HG03460 (cell line): ENCODE results near the gene MGAT4C.
"Not testable (repeated sequence)": the region's sequence is repeated elsewhere in the genome, so short reads cannot be mapped to it uniquely, and the experiment has no call there.

Experiments used
- ATAC-seq: cut with Tn5 transposase; IDR thresholded peaks from one replicate; pipeline ENCODE4 v1.9.1; 2021; ENCODE audit not compliant: unreplicated experiment

MGAT4C gene

GRCh38 chr12:86139671-86140070 is 116.5 kb downstream of the MGAT4C start:
- ATAC-seq = no peak

DNA sequence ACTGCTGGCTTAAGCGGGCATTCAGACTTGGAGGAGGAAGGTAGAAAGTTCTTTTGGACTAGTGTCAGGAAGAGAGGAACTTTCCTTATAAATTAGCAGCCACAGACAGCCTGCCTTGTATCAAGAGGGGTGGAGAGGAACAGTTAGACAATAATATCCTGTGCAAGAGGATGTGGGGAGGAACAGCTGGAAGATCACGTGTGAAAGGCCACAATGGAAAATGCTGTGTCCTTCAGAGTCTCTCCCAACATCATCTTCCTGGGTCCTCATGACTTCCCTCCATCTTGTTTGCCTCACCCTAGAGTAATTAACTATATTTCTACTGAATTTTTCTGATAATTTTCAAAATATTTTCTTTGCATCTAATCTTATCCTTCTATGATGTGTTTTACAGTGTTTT is 117.4 kb downstream of the MGAT4C start:
- no peak for ATAC-seq

- ATAC-seq = no peak
These were observed 118.3 kb downstream of the MGAT4C start for GRCh38 chr12:86137936-86138335.

DNA sequence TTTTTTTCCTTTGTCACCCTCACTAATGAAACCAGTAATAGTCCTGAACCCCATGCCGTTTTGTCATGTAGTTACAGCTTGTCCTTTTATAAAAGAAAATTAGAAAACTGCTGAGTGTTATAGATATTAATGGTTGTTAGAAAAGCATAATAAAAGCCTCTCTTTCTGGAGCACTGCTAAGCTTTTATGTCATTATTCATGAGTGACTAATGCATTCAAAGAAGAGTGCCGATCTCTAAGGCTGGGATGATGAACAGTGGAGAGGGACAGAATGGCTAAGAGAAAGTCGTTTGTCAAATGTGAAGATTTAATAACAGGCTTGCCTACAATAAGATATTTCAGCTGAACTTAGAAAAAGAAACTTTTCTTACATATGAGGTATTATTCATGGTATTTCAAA is 121.6 kb downstream of the MGAT4C start:
- no peak for ATAC-seq

DNA sequence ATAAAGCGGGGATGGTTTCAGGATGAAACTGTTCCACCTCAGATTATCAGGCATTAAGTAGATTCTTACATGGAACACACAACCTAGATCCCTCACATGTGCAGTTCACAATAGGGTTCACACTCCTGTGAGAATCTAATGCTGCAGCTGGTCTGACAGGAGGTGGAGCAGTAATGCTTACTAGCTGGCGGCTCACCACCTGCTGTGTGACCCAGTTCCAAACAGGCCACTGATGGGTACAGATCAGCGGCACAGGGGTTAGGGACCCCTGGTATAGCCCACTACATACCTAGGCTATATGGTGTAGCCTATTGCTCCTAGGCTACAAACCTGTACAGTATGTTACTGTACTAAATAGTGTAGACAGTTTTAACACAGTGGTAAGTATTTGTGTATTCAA is 129.3 kb downstream of the MGAT4C start:
- not testable (repeated sequence) for ATAC-seq

DNA sequence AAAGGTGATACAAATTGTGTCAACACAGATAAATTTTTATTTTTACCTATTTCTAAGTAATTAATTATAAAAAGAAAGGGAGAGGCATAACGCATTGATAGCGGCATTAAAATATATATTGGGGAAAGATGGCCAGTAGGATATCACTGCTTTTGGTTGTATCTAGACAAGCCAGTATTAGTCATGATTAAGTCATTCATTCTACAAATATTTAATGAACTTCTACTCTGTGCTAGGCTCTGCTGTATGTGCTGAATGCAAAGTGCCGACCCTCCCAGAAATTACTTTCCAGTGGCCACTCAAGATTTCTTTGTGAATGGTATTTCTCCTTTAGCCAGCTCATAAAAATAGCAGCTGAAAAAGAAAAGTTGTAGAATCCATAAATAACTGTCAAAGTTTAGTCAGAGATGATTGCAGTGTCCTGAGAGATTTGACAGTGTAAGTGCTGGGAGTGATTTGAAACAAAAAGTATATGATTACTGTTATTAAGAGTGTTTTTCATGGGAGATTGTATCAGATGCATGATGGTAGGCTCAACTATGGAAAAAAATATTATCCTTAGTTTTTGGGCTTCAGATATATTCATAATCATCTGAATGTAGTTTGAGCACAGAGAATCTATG is 133.2 kb downstream of the MGAT4C start:
- ATAC-seq = no peak

GRCh38 chr12:86118161-86118560 is 138.0 kb downstream of the MGAT4C start:
- no peak for ATAC-seq

GRCh38 chr12:86117711-86118110 is 138.5 kb downstream of the MGAT4C start:
- ATAC-seq = no peak

- ATAC-seq = no peak
These were observed 152.1 kb downstream of the MGAT4C start for GRCh38 chr12:86104087-86104486.

GRCh38 chr12:86097161-86097560 is 159.0 kb downstream of the MGAT4C start:
- no peak for ATAC-seq

GRCh38 chr12:86091681-86092080 is 164.5 kb downstream of the MGAT4C start:
- ATAC-seq = no peak

DNA sequence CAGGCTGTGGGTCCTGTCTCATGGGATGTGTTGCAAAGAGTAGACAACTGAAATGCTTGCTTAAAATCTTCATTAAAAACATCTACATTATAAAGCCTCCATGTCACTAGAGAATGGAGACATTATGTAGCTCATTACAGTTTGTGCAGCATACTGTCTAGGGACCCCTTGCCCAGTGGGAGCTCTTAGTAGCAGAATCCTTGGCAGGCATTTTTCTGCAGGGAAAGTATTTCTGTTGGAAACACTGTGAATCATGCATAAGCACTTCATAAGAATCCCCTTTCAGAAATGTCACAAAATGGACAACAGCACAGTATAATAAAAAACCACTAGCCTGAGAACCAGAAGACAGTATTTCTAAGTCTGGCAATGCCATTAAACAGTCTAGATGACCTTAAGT is 174.3 kb downstream of the MGAT4C start:
- no peak for ATAC-seq

DNA sequence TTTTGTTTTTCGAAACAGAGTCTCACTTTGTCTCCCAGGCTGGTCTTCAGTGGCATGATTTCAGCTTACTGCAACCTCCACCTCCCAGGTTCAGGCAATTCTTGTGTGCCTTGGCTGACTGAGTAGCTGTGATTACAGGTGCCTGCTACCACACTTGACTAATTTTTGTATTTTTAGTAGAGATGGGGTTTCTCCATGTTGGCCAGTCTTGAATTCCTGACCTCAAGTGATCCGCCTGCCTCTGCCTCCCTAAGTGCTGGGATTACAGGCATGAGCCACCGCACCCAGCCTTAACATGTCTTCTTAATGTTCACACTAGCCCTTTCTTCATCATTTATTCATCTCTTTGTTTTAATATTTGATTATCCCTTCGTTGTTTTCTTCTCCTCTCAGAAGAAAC is 197.1 kb downstream of the MGAT4C start:
- not testable (repeated sequence) for ATAC-seq

DNA sequence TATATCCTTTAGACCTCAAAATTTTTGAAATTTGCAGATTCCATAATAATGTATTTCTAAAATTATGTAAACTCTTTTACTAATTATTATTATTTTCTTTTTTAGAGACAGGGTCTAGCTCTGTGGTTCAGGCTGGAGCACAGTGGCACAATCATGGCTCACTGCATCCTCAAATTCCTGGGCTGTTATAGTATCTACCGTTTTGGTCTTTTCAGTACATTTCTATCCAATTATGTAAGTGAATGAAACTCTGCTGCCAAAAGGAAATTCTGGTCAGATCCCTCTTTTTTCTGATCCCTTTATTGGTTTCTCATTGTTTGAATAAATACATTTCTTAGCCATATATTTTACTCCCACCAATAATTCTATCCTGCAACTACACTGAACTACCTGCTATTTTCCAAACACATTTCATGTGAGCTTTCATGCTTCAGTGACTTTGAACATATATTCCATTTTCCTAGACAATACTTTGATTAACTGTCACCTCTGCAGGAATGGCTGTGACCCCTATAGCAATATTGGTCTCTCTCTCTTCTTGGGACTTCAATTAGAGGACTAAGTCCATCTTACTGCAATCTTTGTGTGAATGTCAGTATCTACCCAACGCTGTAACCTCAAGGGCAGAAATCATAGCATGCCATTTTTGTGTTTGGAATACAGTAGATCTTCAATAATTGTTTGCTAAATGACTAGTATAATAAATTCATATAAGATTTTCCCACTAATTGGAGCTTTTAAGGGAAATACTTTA is 198.9 kb downstream of the MGAT4C start:
- ATAC-seq = no peak

DNA sequence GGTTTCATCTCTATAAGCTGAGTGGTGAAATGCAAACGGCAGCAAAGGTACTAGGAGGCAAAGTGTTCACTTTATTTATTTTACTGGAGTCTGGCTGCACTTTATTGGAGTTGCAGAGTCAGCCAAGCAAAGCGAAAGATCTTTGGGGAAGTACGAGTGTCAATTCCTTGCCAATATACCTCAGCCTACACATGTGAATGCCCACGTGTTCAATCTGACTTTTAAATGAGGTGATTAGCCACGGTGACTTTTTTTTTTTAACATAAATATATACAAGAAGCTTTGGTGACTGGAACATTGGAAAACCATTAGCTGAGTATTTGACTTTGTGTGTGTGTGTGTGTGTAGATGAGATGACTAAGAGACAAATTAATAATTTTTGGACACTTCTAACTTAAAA is 203.3 kb downstream of the MGAT4C start:
- no peak for ATAC-seq

GRCh38 chr12:86050010-86050409 is 206.2 kb downstream of the MGAT4C start:
- no peak for ATAC-seq

DNA sequence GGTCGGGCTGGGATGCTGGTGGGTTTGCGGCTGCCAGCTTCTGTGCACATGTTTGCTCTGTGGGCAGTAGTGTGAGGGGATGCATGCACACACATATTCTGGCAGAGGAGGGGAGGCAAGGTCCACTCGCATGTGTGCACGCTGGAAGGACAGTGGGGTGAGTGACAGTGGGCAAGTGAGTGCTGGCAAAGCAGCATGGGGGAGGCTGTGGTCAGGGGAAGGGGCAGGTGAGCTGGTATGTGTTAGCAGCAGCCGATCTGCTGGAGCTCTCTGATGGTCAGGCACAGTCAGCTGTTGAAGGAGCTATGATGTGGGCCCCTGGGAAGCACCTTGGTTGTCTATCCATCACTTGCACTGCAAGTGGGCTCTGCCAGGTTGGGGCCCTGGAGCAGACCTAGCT is 211.8 kb downstream of the MGAT4C start:
- ATAC-seq = no peak

DNA sequence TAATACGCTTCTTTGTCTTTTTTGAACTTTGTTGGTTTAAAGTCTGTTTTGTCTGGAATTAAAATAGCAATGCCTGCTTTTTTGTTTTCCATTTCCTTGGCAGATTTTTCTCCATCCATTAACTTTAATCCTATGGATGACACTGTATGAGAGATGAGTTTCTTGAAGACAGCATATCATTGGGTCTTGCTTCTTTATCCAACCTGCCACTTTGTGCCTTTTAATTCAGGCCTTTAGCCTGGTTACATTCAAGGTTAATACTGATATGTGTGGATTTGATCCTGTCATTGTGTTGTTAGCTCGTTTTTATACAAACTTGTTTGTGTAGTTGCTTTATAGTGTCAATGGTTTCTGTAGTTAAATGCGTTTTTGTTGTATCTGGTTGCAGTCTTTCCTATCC is 214.1 kb downstream of the MGAT4C start:
- ATAC-seq = no peak

DNA sequence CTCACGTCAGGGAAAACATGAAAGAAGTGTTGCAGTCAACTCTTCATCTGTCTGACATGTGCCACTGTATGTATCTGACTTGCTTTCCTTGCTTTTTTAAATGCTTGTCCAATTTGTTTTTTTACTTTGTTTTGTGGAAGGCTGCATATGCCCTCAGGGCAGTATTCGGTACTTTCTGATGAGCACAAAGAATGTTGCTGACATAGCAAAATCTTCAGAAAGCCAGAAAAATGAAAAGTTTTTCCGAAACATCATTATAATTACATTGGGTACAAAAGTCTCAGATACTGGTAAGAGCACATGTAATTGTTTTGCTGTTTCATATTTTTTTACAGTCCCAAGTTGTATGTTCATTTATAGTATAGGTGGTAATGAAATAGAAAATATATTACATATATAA is 237.8 kb downstream of the MGAT4C start:
- no peak for ATAC-seq

- no peak for ATAC-seq
These were observed 241.2 kb downstream of the MGAT4C start for GRCh38 chr12:86015026-86015425.

DNA sequence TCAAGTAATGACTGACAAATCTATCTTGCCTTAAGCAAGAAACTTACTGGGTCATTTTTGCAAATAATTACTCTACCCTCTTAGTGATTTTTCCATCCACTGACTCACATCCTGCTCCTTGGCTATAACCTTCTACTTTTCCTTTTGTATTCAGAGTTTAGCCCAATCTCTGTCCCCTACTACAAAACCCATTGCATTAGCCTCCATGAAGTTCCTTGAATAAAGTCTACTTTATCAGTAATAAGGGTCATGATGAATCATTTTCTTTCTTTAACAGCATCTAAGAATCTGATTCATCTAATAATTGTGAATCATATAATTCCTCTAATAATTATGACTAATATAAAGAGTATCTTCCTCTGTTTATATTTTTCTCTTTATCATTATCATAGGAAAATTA is 249.5 kb downstream of the MGAT4C start:
- no peak for ATAC-seq

DNA sequence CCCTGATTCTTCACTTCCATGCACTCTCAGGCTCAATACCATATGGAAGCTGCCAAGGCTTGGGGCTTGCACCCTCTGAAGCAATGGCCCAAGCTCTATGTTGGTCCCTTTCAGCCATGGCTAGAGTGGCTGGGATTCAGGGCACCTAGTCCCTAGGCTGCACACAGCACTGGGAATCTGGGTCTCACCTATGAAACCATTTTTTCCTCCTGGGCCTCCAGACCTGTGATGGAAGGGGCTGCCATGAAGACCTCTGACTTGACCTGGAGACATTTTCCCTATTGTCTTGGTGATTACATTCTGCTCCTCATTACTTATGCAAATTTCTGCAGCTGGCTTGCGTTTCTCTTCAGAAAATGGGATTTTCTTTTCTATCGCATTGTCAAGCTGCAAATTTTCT is 258.1 kb downstream of the MGAT4C start:
- no peak for ATAC-seq

DNA sequence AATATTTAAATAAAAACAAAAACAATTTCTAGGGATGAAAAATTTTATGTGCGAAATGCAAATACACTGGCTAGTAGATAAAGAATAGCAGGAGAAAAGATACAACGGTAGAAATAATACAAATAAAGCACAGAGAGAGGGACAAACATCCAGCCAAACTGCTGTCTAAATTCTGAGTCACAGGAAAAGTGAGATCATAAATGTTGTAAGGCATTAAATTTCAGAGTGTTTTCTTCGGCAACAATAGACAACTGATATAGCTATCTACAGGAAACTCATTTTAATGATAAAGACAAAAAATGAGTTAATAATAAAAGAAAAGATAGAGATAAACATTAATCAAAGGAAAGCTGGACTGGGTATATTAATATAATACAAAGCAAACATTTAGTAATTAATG is 259.9 kb downstream of the MGAT4C start:
- ATAC-seq = no peak
